H1 (cell line): ENCODE measurements around the gene GALNT9. TPM values are rescaled to one million over a fixed set of nuclear protein-coding genes. Genes with fewer than 3 reads are reported as not detected.

Source experiments
- CTCF ChIA-PET: fragments of 300-600 bp; sonication (Branson Sonifier 250); formaldehyde crosslinking; loops from one replicate; lab custom pipeline; 2021; ENCODE audit not compliant: partially characterized antibody; lab: Charles Lee
- POLR2A ChIA-PET: fragments of 300-600 bp; sonication (Branson Sonifier 250); formaldehyde crosslinking; loops from one replicate; lab custom pipeline; 2021; ENCODE audit warnings: inconsistent platforms; ENCODE audit not compliant: partially characterized antibody; lab: Charles Lee
- DNase-seq, 2 experiments: peaks; one replicate each; pipeline versions ENCODE4 v3.0.0 to v3.0.0-alpha.2; 2010 to 2022; ENCODE audit warnings: low spot score in 2 of 2, low read depth in 1 of 2, mixed read lengths in 1 of 2
- FAIRE-seq: peaks from 2 replicates; lab custom pipeline; 2011; peaks lifted over from hg19 to GRCh38; lab: Jason Lieb, UNC
- H2AFZ ChIP-seq: 2 replicates; pipeline ENCODE4 v1.8.1; 2012; ENCODE audit warnings: low read length, inconsistent platforms
- H2AK5ac ChIP-seq: 2 replicates; pipeline ENCODE4 v1.6.1; 2013; ENCODE audit warnings: low read depth, low read length
- H2BK120ac ChIP-seq: replicated peaks from 2 replicates; pipeline ENCODE3; 2013; ENCODE audit warnings: low read depth, low read length, inconsistent platforms
- H2BK12ac ChIP-seq: 2 replicates; pipeline ENCODE4 v1.6.1; 2013; ENCODE audit warnings: low read depth, low read length
- H2BK15ac ChIP-seq: 2 replicates; pipeline ENCODE4 v1.6.1; 2013; ENCODE audit warnings: low read length
- H2BK20ac ChIP-seq: 2 replicates; pipeline ENCODE4 v1.6.1; 2013; ENCODE audit warnings: low read length
- H2BK5ac ChIP-seq: 2 replicates; pipeline ENCODE4 v1.6.1; 2013; ENCODE audit warnings: low read depth, low read length
- H3K14ac ChIP-seq: 2 replicates; pipeline ENCODE4 v1.6.1; 2013; ENCODE audit warnings: inconsistent platforms; ENCODE audit not compliant: insufficient read length
- H3K18ac ChIP-seq: 2 replicates; pipeline ENCODE4 v1.6.1; 2013; ENCODE audit warnings: low read length; ENCODE audit errors: extremely low read depth
- H3K23ac ChIP-seq: 2 replicates; pipeline ENCODE4 v1.6.1; 2013; ENCODE audit warnings: inconsistent platforms; ENCODE audit not compliant: insufficient read length
- H3K23me2 ChIP-seq: 2 replicates; pipeline ENCODE4 v1.6.1; 2013; ENCODE audit warnings: low read depth, low read length
- H3K27ac ChIP-seq: 2 replicates; pipeline ENCODE4 v1.6.1; 2011; ENCODE audit warnings: low read depth, low read length, inconsistent platforms
- H3K27me3 ChIP-seq, 4 experiments: replicated peaks in 1 of 4; 1 replicate in 1 of 4; 2 replicates in 3 of 4; pipeline versions ENCODE4 v1.6.1 to v1.8.1; 2011 to 2013; ENCODE audit warnings: low read length in 3 of 4, mild to moderate bottlenecking in 3 of 4, inconsistent platforms in 2 of 4, mixed read lengths in 2 of 4, moderate library complexity in 1 of 4; ENCODE audit not compliant: control insufficient read depth in 3 of 4, insufficient read depth in 3 of 4; ENCODE audit errors: extremely low read depth in 1 of 4
- H3K36me3 ChIP-seq, 4 experiments: 2 replicates each; pipeline versions ENCODE4 v1.6.1 to v1.8.1; 2011 to 2013; ENCODE audit warnings: mild to moderate bottlenecking in 4 of 4, low read length in 3 of 4, moderate library complexity in 2 of 4, control low read depth in 1 of 4, inconsistent platforms in 1 of 4; ENCODE audit not compliant: insufficient read depth in 4 of 4, control insufficient read depth in 2 of 4
- H3K4ac ChIP-seq: replicated peaks from 2 replicates; pipeline ENCODE3; 2013; ENCODE audit warnings: low read length, low read depth, mixed read lengths, inconsistent platforms; ENCODE audit not compliant: insufficient read length
- H3K4me1 ChIP-seq, 4 experiments: replicated peaks in 1 of 4; 1 replicate in 1 of 4; 2 replicates in 3 of 4; pipeline versions ENCODE4 v1.6.1 to v1.8.1; 2011 to 2013; ENCODE audit warnings: low read length in 3 of 4, inconsistent platforms in 2 of 4, mixed read lengths in 1 of 4; ENCODE audit not compliant: insufficient read depth in 4 of 4, control insufficient read depth in 3 of 4
- H3K4me2 ChIP-seq, 2 experiments: 2 replicates each; pipeline versions ENCODE4 v1.6.1 to v1.8.1; 2011 to 2013; ENCODE audit warnings: low read depth in 2 of 2, low read length in 2 of 2, control low read depth in 1 of 2, inconsistent platforms in 1 of 2, mild to moderate bottlenecking in 1 of 2; ENCODE audit not compliant: insufficient read depth in 1 of 2
- H3K4me3 ChIP-seq, 4 experiments: fragments of 200-600, 300-600 bp in 1 of 4; sonication (generic), shearing (Covaris generic), sonication (Bioruptor Twin) in 1 of 4; 2 replicates each; pipeline versions ENCODE4 v1.5.1 to v1.8.1; 2011 to 2016; ENCODE audit warnings: low read length in 4 of 4, low read depth in 3 of 4, control low read depth in 2 of 4, inconsistent platforms in 2 of 4, mild to moderate bottlenecking in 2 of 4, mixed read lengths in 1 of 4, moderate library complexity in 1 of 4; ENCODE audit not compliant: insufficient read depth in 2 of 4; ENCODE audit errors: extremely low read depth in 1 of 4
- H3K56ac ChIP-seq: replicated peaks from 2 replicates; pipeline ENCODE3; 2013; ENCODE audit warnings: low read depth, mild to moderate bottlenecking, mixed read lengths, low read length, inconsistent platforms; ENCODE audit not compliant: insufficient read length
- H3K79me1 ChIP-seq: 2 replicates; pipeline ENCODE4 v1.6.1; 2013; ENCODE audit warnings: low read depth, low read length, control low read depth
- H3K79me2 ChIP-seq, 2 experiments: 2 replicates each; pipeline versions ENCODE4 v1.6.1 to v1.8.1; 2012 to 2013; ENCODE audit warnings: low read length in 2 of 2, mild to moderate bottlenecking in 2 of 2, inconsistent platforms in 1 of 2; ENCODE audit not compliant: insufficient read depth in 2 of 2, control insufficient read depth in 1 of 2
- H3K9ac ChIP-seq, 4 experiments: replicated peaks in 1 of 4; 1 replicate in 1 of 4; 2 replicates in 3 of 4; pipeline versions ENCODE4 v1.6.1 to v1.8.1; 2011 to 2013; ENCODE audit warnings: low read depth in 3 of 4, low read length in 3 of 4, control low read depth in 2 of 4, mild to moderate bottlenecking in 2 of 4, moderate library complexity in 2 of 4, inconsistent platforms in 1 of 4; ENCODE audit errors: extremely low read depth in 1 of 4
- H3K9me3 ChIP-seq, 2 experiments: 2 replicates each; pipeline versions ENCODE4 v1.6.1 to v1.8.1; 2012 to 2013; ENCODE audit warnings: mild to moderate bottlenecking in 2 of 2, moderate library complexity in 2 of 2, control low read depth in 1 of 2, inconsistent platforms in 1 of 2, low read depth in 1 of 2, low read length in 1 of 2, mixed read lengths in 1 of 2; ENCODE audit not compliant: insufficient read depth in 2 of 2
- H4K20me1 ChIP-seq, 2 experiments: replicated peaks in 1 of 2; 2 replicates each; pipeline versions ENCODE3 to v1.8.1; 2011 to 2013; ENCODE audit warnings: inconsistent platforms in 2 of 2, low read length in 2 of 2, mild to moderate bottlenecking in 1 of 2; ENCODE audit not compliant: insufficient read depth in 2 of 2, control insufficient read depth in 1 of 2
- H4K5ac ChIP-seq: 2 replicates; pipeline ENCODE4 v1.6.1; 2013; ENCODE audit warnings: low read length, low read depth, mixed read lengths, inconsistent platforms; ENCODE audit not compliant: insufficient read length
- H4K8ac ChIP-seq: 2 replicates; pipeline ENCODE4 v1.8.0; 2013; ENCODE audit warnings: mild to moderate bottlenecking, moderate library complexity, low read length, inconsistent platforms; ENCODE audit not compliant: insufficient read depth; ENCODE audit errors: extremely low read depth
- H4K91ac ChIP-seq: replicated peaks from 2 replicates; pipeline ENCODE3; 2013; ENCODE audit warnings: low read length, mixed read lengths, inconsistent platforms; ENCODE audit not compliant: insufficient read length
- ASH2L ChIP-seq: fragments of 200-600, 300-600 bp; sonication (generic); IDR thresholded peaks from one replicate; pipeline ENCODE4 v1.7.1; 2017; ENCODE audit warnings: low read length
- CBX5 ChIP-seq: fragments of 300-800, 300-1000 bp; sonication (generic); IDR thresholded peaks from 2 replicates; pipeline ENCODE4 v1.7.1; 2016; ENCODE audit warnings: antibody characterized with exemption, low read length, low read depth
- CEBPB ChIP-seq: IDR thresholded peaks from 2 replicates; pipeline ENCODE4 v1.6.1; 2012; ENCODE audit warnings: low read depth, low read length
- CREB1 ChIP-seq: IDR thresholded peaks from 2 replicates; pipeline ENCODE4 v1.6.1; 2012; ENCODE audit warnings: inconsistent platforms
- CTBP2 ChIP-seq: IDR thresholded peaks from 2 replicates; pipeline ENCODE4 v1.7.0; 2011; ENCODE audit warnings: borderline replicate concordance, mild to moderate bottlenecking, moderate library complexity, mixed read lengths, low read length; ENCODE audit not compliant: insufficient read depth, insufficient read length
- EGR1 ChIP-seq: IDR thresholded peaks from 2 replicates; pipeline ENCODE4 v1.6.1; 2011; ENCODE audit warnings: low read depth, low read length, borderline replicate concordance
- HDAC2 ChIP-seq, 2 experiments: fragments of 300-600 bp in 1 of 2; sonication (generic) in 1 of 2; IDR thresholded peaks; 2 replicates each; pipeline ENCODE4 v1.6.1; 2011 to 2012; ENCODE audit warnings: low read depth in 2 of 2, low read length in 2 of 2, mild to moderate bottlenecking in 2 of 2, moderate library complexity in 2 of 2, borderline replicate concordance in 1 of 2, inconsistent platforms in 1 of 2
- KDM1A ChIP-seq: fragments of 200-600, 300-600 bp; sonication (generic); IDR thresholded peaks from 2 replicates; pipeline ENCODE4 v1.7.1; 2016; ENCODE audit warnings: mild to moderate bottlenecking, low read length, borderline replicate concordance
- RAD21 ChIP-seq, 2 experiments: IDR thresholded peaks in 1 of 2; conservative IDR thresholded peaks in 1 of 2; 2 replicates each; pipeline ENCODE4 v1.6.1; 2011; ENCODE audit warnings: low read depth in 2 of 2, low read length in 2 of 2, improper control_type of control experiment in 1 of 2, inconsistent platforms in 1 of 2, mild to moderate bottlenecking in 1 of 2, moderate library complexity in 1 of 2
- SP4 ChIP-seq: IDR thresholded peaks from 2 replicates; pipeline ENCODE4 v1.6.1; 2012; ENCODE audit warnings: low read length, inconsistent platforms
- ZNF274 ChIP-seq: IDR thresholded peaks from 2 replicates; pipeline ENCODE4 v1.7.0; 2012; ENCODE audit warnings: low read length, borderline replicate concordance; ENCODE audit errors: extremely low read depth
- WGBS, 2 experiments: shearing (Covaris generic) in 1 of 2; methylation state at CpG; one replicate each; pipeline versions ENCODE4 v1.1.6 to v1.1.7; 2013 to 2015; ENCODE audit warnings: low lambda C conversion rate in 2 of 2, mixed read lengths in 2 of 2, inconsistent platforms in 1 of 2, low coverage in 1 of 2, missing lambda C conversion rate in 1 of 2; ENCODE audit not compliant: insufficient replicate concordance in 2 of 2, insufficient coverage in 1 of 2, insufficient read length in 1 of 2; ENCODE audit errors: extremely low coverage in 1 of 2, missing lambda C conversion rate in 1 of 2; 5-methylcytosine and 5-hydroxymethylcytosine counted together
- polyA plus RNA-seq, 7 experiments: library from polyadenylated mRNA; depleted of rRNA in 3 of 7; stranded (reverse) in 5 of 7; unstranded in 2 of 7; fragments of >200 nt in 5 of 7; fragments of 200-250 nt in 2 of 7; gene quantifications; 1 replicate in 5 of 7; 2 replicates in 1 of 7; 4 replicates in 1 of 7; pipeline versions ENCODE4 v1.2.1 to v1.2.3, GENCODE V29; 2011 to 2013; ENCODE audit warnings: missing spikeins in 2 of 7, mixed read lengths in 2 of 7
- total RNA-seq: library from RNA; stranded (reverse); fragmentation: NEBNext Ultra II Directional; extraction: Animal tissue kit (Norgen Biotek cat#: 25700); gene quantifications from 2 replicates; pipeline ENCODE4 v1.2.1, GENCODE V29; 2021

The GALNT9 gene
- total and polyA plus RNA-seq, 2 of the 8 experiments (the other 6 are each of a cell fraction or from before 2014, with no cell fraction given), result 2.0 to 3.6 TPM

DNA sequence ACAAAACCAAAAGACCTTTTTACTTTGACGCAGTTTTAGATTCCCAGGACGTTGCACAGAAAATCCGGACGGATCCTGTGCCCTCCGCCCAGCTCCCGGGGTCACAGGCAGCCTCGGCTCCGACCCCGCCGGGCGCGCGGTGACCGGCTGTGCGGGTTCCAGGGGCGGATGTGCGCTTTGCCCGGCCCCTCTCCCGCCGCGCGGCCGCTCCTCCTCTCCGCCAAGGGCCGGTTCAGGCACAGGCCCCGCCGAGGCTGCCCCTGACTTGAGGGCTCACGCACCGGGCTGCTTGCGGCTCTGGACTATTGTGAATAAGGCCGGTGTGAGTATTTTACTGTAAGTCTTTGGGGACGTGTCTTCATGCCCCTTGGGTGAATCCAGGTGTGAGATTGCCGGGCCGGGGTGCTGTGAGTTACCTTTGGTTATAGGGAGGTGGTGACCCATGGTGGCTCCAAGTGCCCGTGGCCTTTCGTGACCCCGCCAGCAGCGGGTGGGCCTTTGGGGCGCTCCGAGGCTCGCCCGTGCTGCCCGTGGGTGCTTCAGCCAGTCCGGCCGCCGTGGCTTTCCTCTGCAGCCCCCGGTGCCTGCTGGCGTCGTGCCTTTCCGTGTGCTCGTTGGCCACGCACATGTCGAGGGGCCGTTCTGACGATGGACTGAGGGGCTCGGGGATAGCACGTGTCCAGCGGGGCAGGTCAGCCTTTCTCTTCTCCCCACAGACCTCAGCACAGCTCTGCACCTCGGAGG, 139.2 kb downstream of the GALNT9 start:
- Histone ChIP-seq H3K79me2 (no peaks in the 10 kb centered on the region), H3K27me3 (peaks cover 4 to 69% (median 43%) of the 10 kb centered on the region in 4 experiments), H4K91ac (no peak overlapping the region), H4K20me1 (peaks cover 0 to 2% of the 10 kb centered on the region in 2 experiments), H3K79me1 (no peaks in the 10 kb centered on the region), H3K4me2 (peak overlapping the region; percentile 77 to 97), H3K9me3 (peaks cover 11 to 22% of the 10 kb centered on the region in 2 experiments), H2BK5ac (no peak overlapping the region), H3K14ac (no peak overlapping the region), H4K5ac (no peak overlapping the region), H3K18ac (no peak overlapping the region; the same call in 1 of the 2 replicates), H3K27ac (no peak overlapping the region), H2BK20ac (no peak overlapping the region), H3K4ac (no peak overlapping the region), H2BK12ac (no peak overlapping the region), H4K8ac (0 out of 2 replicates have a peak overlapping the region, but pooled peaks have one; percentile 17), H2AK5ac (no peak overlapping the region), H3K23me2 (peaks cover 7% of the 10 kb centered on the region; the same call in 1 of the 2 replicates), H2AFZ (no peak overlapping the region; the same call in 1 of the 2 replicates), H3K4me3 (peak overlapping the region; percentile 42 to 66 (median 42)), H3K23ac (no peak overlapping the region), H2BK120ac (no peak overlapping the region), H3K4me1 (peaks cover 0 to 13% (median 8%) of the 10 kb centered on the region in 4 experiments; a peak in 5 of 7 replicates), H3K36me3 (no peaks in the 10 kb centered on the region), H3K56ac (no peak overlapping the region), H2BK15ac (no peak overlapping the region), H3K9ac (no peak overlapping the region)
- peak in 1 of 2 experiments; percentile 81 for DNase-seq
- WGBS, 2 experiments, result 43% methylated on average over 56 of the region's 59 CpGs; no CpG with 5 or more reads in 1 of the 2 experiments
- FAIRE-seq, result no peak
- POLR2A ChIA-PET, result interaction anchor here (1.2 kb wide), 1 partner anchor 10 kb away, joined by 6 read pairs; no protein-coding TSS in a partner anchor
- CTCF ChIA-PET, result no interaction called here
- TF ChIP-seq ZNF274, result no peak
- no peak for TF ChIP-seq CREB1
- TF ChIP-seq EGR1, result no peak
- no peak for TF ChIP-seq CEBPB
- TF ChIP-seq CTBP2, result no peak
- no peak for TF ChIP-seq ASH2L
- no peak for TF ChIP-seq KDM1A
- TF ChIP-seq SP4, result no peak
- TF ChIP-seq HDAC2 (IDR thresholded peaks at IDR 0.05; ENCODE audit: borderline replicate concordance in 1 of 2, low read depth in 2 of 2, low read length in 2 of 2), result 0 out of 4 replicates have a peak, but pooled peaks of 1 of the 2 experiments have one; percentile 35
- TF ChIP-seq RAD21 (IDR thresholded peaks at IDR 0.05 in 1 of 2, conservative IDR thresholded peaks at IDR 0.05 in 1 of 2; ENCODE audit: low read depth in 2 of 2, low read length in 2 of 2), result no peak
- no peak for TF ChIP-seq CBX5
